Measurements from ENCODE around the gene FARS2.

DNA sequence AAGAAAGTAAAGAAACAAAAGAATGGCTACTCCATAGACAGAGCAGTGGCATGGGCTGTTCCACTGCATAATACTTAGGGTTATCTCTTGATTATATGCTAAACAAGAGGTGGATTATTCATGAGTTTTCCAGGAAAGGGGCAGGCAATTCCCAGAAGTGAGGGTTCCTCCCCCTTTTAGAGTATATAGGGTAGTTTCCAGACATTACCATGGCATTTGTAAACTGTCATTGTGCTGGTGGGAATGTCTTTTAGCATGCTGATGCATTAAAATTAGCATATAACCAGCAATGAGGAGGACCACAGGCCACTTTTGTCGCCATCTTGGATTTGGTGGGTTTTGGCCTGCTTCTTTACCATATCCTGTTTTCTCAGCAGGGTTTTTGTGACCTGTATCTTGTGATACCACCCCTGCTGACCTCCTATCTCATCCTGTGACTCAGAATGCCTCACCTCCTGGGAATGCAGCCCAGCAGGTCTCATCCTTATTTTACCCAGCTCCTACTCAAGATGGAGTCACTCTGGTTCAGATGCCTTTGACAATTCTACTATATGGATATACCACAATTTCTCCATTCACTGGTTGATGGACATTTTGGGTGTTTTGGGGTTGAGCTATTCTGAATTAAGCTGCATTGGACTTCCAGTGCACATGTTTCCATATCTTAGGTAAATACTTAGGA lies 280.6 kb downstream of the FARS2 start:
- TF ChIP-seq, protein P1, sequence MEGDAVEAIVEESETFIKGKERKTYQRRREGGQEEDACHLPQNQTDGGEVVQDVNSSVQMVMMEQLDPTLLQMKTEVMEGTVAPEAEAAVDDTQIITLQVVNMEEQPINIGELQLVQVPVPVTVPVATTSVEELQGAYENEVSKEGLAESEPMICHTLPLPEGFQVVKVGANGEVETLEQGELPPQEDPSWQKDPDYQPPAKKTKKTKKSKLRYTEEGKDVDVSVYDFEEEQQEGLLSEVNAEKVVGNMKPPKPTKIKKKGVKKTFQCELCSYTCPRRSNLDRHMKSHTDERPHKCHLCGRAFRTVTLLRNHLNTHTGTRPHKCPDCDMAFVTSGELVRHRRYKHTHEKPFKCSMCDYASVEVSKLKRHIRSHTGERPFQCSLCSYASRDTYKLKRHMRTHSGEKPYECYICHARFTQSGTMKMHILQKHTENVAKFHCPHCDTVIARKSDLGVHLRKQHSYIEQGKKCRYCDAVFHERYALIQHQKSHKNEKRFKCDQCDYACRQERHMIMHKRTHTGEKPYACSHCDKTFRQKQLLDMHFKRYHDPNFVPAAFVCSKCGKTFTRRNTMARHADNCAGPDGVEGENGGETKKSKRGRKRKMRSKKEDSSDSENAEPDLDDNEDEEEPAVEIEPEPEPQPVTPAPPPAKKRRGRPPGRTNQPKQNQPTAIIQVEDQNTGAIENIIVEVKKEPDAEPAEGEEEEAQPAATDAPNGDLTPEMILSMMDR (IDR thresholded peaks at IDR 0.05): no peak
- no peak for TF ChIP-seq POLR2A (IDR thresholded peaks at IDR 0.05)
